GM12892 (cell line): ENCODE results near the gene APOL6.

Experiments
- POLR2A ChIP-seq: IDR thresholded peaks from 2 replicates; pipeline ENCODE4 v1.6.1; 2011; ENCODE audit warnings: low read depth, low read length, control low read depth
- POLR2AphosphoS5 ChIP-seq: IDR thresholded peaks from 2 replicates; pipeline ENCODE4 v1.6.1; 2011; ENCODE audit warnings: low read depth, low read length, control low read depth

GRCh38 chr22:35642305-35642741, 5.9 kb upstream of the APOL6 start:
- no peak for TF ChIP-seq POLR2AphosphoS5
- no peak for TF ChIP-seq POLR2A
